IPS-20b (cell line): Measurements from ENCODE around the gene PRDX3.
"Not testable (repeated sequence)": the region's sequence is repeated elsewhere in the genome, so short reads cannot be mapped to it uniquely, and the experiment has no call there.

Source experiments
- H3K27ac ChIP-seq: one replicate; pipeline ENCODE4 v1.5.1; 2013; ENCODE audit warnings: low read length
- H3K27me3 ChIP-seq: 2 replicates; pipeline ENCODE4 v1.6.1; 2013; ENCODE audit warnings: mild to moderate bottlenecking, low read length, inconsistent platforms; ENCODE audit not compliant: insufficient read depth
- H3K36me3 ChIP-seq: 2 replicates; pipeline ENCODE4 v1.6.1; 2013; ENCODE audit warnings: low read depth, mild to moderate bottlenecking, inconsistent platforms, low read length, moderate library complexity; ENCODE audit not compliant: insufficient read depth
- H3K4me1 ChIP-seq: 2 replicates; pipeline ENCODE4 v1.6.1; 2013; ENCODE audit warnings: mild to moderate bottlenecking, control low read depth, inconsistent platforms, low read length, moderate library complexity; ENCODE audit not compliant: insufficient read depth
- H3K4me3 ChIP-seq: 2 replicates; pipeline ENCODE4 v1.5.1; 2013; ENCODE audit warnings: mild to moderate bottlenecking, low read length, inconsistent platforms
- H3K9ac ChIP-seq: 2 replicates; pipeline ENCODE4 v1.6.1; 2013; ENCODE audit warnings: low read depth, mild to moderate bottlenecking, inconsistent platforms, low read length, moderate library complexity
- H3K9me3 ChIP-seq: 2 replicates; pipeline ENCODE4 v1.6.1; 2013; ENCODE audit warnings: mild to moderate bottlenecking, low read depth, low read length, inconsistent platforms; ENCODE audit not compliant: insufficient read depth

Gene PRDX3

GRCh38 chr10:119180850-119181400, 2.3 kb upstream of the PRDX3 start:
- peaks cover 11% of the 10 kb centered on the region for H3K36me3 ChIP-seq
- H3K9ac ChIP-seq, H3K4me3 ChIP-seq, H3K27me3 ChIP-seq, H3K9me3 ChIP-seq, H3K27ac ChIP-seq, H3K4me1 ChIP-seq: not testable (repeated sequence)

DNA sequence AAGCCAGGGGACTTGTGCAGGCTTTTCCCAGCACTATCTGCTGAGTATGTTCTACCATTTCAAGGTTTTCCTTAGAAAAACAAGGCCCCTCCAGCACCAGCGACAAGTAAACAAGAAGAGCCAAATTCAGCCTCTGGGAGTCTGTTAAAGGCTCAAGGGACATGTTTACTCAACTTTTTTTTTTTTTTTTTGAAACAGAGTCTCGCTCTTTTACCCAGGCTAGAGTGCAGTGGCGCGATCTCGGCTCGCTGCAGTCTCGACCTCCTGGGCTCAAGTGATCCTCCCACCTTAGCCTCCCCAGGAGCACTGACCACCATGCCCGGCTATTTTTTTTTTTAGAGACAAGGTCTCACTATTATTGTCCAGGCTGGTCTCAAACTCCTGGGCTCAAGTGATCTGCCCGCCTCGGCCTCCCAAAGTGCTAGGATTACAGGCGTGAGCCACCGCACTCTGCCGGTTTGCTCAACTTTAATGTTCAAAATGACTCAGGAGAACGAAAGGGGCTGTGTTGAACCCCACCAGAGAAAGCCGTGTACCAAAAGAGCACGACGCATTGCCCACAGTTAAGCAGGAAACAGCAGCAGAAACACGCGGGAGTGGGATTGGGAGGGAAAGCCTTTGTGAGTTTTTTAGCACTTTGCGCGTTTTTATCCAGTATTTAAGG, 772 bp downstream of the PRDX3 start:
- Histone ChIP-seq H3K9ac (peak overlapping the region; percentile 95), H3K9me3 (no peaks in the 10 kb centered on the region), H3K27ac (peak overlapping the region; percentile 60), H3K36me3 (peaks cover 39% of the 10 kb centered on the region), H3K4me3 (peak overlapping the region; percentile 91), H3K27me3 (no peaks in the 10 kb centered on the region), H3K4me1 (peaks cover 7% of the 10 kb centered on the region; the same call in 1 of the 2 replicates)

DNA sequence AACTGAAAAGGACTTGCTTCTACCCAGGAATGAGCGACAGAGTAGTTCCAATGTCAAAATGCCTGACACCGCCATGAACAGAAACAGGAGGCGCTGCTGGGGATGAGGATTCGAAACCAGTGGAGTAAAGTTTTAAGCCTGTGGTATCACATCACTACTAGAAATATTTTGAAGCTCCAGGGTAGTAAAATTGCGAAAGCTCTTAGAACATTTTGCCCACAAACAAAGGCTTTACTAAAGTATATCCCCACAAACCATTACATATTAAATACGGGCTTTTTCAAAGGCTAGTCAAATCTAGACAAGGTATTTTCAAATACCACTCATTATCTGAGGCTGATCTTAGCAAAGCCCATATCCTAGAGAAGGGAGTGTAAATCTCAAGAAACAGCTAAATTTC, 2.4 kb downstream of the PRDX3 start:
- Histone ChIP-seq H3K27ac (no peak overlapping the region), H3K36me3 (peaks cover 55% of the 10 kb centered on the region), H3K4me3 (no peak overlapping the region), H3K9ac (no peak overlapping the region), H3K27me3 (no peaks in the 10 kb centered on the region), H3K4me1 (peaks cover 7% of the 10 kb centered on the region; the same call in 1 of the 2 replicates), H3K9me3 (no peaks in the 10 kb centered on the region)

GRCh38 chr10:119174109-119174508, 4.5 kb downstream of the PRDX3 start:
- H3K27ac ChIP-seq = no peak overlapping the region
- peaks cover 6% of the 10 kb centered on the region; the same call in 1 of the 2 replicates for H3K4me1 ChIP-seq
- no peaks in the 10 kb centered on the region for H3K27me3 ChIP-seq
- no peaks in the 10 kb centered on the region for H3K9me3 ChIP-seq
- no peak overlapping the region for H3K9ac ChIP-seq
- H3K36me3 ChIP-seq = peaks cover 73% of the 10 kb centered on the region
- no peak overlapping the region for H3K4me3 ChIP-seq

DNA sequence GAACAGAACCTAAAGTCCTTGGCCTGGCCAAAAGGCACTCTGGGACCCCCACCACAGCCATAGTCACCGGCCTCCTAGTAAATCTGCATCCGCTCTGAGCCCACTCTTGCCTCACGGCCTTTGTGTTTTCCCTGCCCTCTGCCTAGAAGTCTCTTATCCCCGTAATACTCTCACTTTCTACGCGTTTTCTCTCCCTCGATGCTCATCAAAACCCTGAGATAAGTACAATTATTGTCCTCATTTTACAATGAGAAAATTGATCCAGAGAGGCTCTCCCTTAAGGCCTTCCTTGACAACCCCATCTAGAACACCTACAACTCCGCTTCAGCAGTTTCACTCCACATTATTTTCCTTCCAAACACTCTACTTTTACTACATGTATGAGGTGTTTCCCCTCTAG, 11.6 kb downstream of the PRDX3 start:
- no peak overlapping the region for H3K9ac ChIP-seq
- peaks cover 9% of the 10 kb centered on the region; the same call in 1 of the 2 replicates for H3K4me1 ChIP-seq
- H3K27me3 ChIP-seq = no peaks in the 10 kb centered on the region; the same call in 1 of the 2 replicates
- H3K4me3 ChIP-seq = no peak overlapping the region
- H3K36me3 ChIP-seq = peaks cover 49% of the 10 kb centered on the region
- no peaks in the 10 kb centered on the region for H3K9me3 ChIP-seq
- no peak overlapping the region for H3K27ac ChIP-seq

- H3K9me3 ChIP-seq = no peaks in the 10 kb centered on the region
- no peak overlapping the region for H3K9ac ChIP-seq
- no peak overlapping the region for H3K27ac ChIP-seq
- no peaks in the 10 kb centered on the region; the same call in 1 of the 2 replicates for H3K27me3 ChIP-seq
- peaks cover 45% of the 10 kb centered on the region for H3K36me3 ChIP-seq
- H3K4me1 ChIP-seq = peaks cover 9% of the 10 kb centered on the region; the same call in 1 of the 2 replicates
- H3K4me3 ChIP-seq = no peak overlapping the region; the same call in 1 of the 2 replicates
These were observed 12.0 kb downstream of the PRDX3 start for GRCh38 chr10:119166564-119166963.

- Histone ChIP-seq H3K9me3 (no peaks in the 10 kb centered on the region), H3K27me3 (no peaks in the 10 kb centered on the region; the same call in 1 of the 2 replicates), H3K4me1 (peaks cover 9% of the 10 kb centered on the region; the same call in 1 of the 2 replicates), H3K4me3 (peak overlapping the region; percentile 89), H3K36me3 (peaks cover 45% of the 10 kb centered on the region), H3K27ac (no peak overlapping the region), H3K9ac (peak overlapping the region; percentile 85; the same call in 1 of the 2 replicates)
These were observed 12.5 kb downstream of the PRDX3 start for GRCh38 chr10:119166118-119166500.

GRCh38 chr10:119165171-119166117, 13.2 kb downstream of the PRDX3 start, which contains the start of gene SFXN4:
Gene SFXN4, minus strand, starts transcription at chr10:119165714. Its CDS starts 67 bp downstream, at chr10:119165647.
- Histone ChIP-seq H3K27me3 (no peaks in the 10 kb centered on the region; the same call in 1 of the 2 replicates), H3K27ac (no peak within 1 kb of the TSS), H3K36me3 (peaks cover 46% of the 10 kb centered on the region), H3K9ac (peak within 1 kb of the TSS; percentile 85; the same call in 1 of the 2 replicates), H3K4me3 (peak within 1 kb of the TSS; percentile 89), H3K4me1 (peaks cover 9% of the 10 kb centered on the region; the same call in 1 of the 2 replicates), H3K9me3 (no peaks in the 10 kb centered on the region)

- Histone ChIP-seq H3K27ac (no peak overlapping the region), H3K4me3 (no peak overlapping the region), H3K27me3 (no peaks in the 10 kb centered on the region; the same call in 1 of the 2 replicates), H3K4me1 (peaks cover 9% of the 10 kb centered on the region; the same call in 1 of the 2 replicates), H3K9me3 (no peaks in the 10 kb centered on the region), H3K36me3 (peaks cover 36% of the 10 kb centered on the region), H3K9ac (no peak overlapping the region)
These were observed 16.0 kb downstream of the PRDX3 start for GRCh38 chr10:119162452-119163092.

GRCh38 chr10:119161680-119162451, 16.7 kb downstream of the PRDX3 start:
- no peak overlapping the region for H3K9ac ChIP-seq
- no peak overlapping the region for H3K4me3 ChIP-seq

More at GRCh38 chr10:119161680-119162451, 16.7 kb downstream of the PRDX3 start:
- no peaks in the 10 kb centered on the region for H3K9me3 ChIP-seq
- H3K27me3 ChIP-seq = no peaks in the 10 kb centered on the region; the same call in 1 of the 2 replicates
- no peak overlapping the region for H3K27ac ChIP-seq
- peaks cover 9% of the 10 kb centered on the region; the same call in 1 of the 2 replicates for H3K4me1 ChIP-seq
- peaks cover 31% of the 10 kb centered on the region for H3K36me3 ChIP-seq
